ENCODE data around the gene MAP9. TPM values are rescaled to one million over a fixed set of nuclear protein-coding genes. Genes with fewer than 3 reads are reported as not detected.
"Not testable (repeated sequence)": the region's sequence is repeated elsewhere in the genome, so short reads cannot be mapped to it uniquely, and the experiment has no call there.

MAP9 gene
- total RNA-seq, 1 donor from 2014 or later = 6.1 TPM

DNA sequence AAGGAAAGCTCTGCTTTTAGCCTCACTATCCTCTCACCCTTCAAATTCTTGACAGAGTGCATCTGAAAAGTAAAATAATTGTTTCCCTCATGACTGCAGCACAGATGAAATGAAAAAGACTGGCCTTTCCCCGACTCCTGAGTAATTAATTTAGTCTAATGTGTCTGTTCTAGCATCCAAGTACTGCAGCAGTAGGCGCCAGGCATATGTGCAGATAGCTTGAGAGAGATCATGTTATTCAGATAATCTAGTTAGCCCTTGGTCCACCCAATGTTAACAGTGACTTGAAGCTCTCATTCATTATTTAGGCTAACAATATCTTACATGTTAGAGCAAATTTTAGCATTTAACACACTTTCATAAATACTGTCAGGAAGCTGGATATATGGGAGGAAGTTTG lies 54.0 kb downstream of the MAP9 start:
- Mint-ChIP-seq H3K9me3 (no peaks in the 10 kb centered on the region), H3K27me3 (no peaks in the 10 kb centered on the region), H3K4me3 (no peak overlapping the region), H3K36me3 (ENCODE audit: low read depth) (no peaks in the 10 kb centered on the region), H3K27ac (no peak overlapping the region), H3K4me1 (no peaks in the 10 kb centered on the region)
- intact Hi-C loops (cut with micrococcal nuclease) = no loop called here
- DNase-seq = no peak

DNA sequence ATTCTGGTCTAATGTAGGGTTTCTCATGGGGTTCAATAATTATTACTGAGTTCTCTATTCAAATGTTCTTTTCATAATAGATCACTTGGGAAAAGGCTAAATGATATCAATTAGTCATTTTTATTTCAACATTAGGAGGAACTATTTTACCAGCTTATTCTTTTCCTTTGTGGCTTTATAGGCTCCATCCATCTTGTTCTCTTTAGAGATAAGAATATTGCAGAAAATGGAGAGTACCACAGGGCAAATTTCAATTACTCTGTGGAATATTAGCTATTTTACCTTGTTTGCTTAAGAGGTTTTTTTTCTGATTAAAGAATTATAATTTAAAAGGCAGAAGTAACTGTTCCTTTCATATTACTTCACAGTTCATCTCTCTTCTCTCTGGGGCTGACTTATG lies 55.8 kb downstream of the MAP9 start:
- no peak for DNase-seq
- Mint-ChIP-seq H3K4me3 (no peak overlapping the region), H3K9me3 (no peaks in the 10 kb centered on the region), H3K4me1 (no peaks in the 10 kb centered on the region), H3K27ac (no peak overlapping the region), H3K27me3 (no peaks in the 10 kb centered on the region), H3K36me3 (ENCODE audit: low read depth) (no peaks in the 10 kb centered on the region)
- intact Hi-C loops (cut with micrococcal nuclease) = no loop called here

DNA sequence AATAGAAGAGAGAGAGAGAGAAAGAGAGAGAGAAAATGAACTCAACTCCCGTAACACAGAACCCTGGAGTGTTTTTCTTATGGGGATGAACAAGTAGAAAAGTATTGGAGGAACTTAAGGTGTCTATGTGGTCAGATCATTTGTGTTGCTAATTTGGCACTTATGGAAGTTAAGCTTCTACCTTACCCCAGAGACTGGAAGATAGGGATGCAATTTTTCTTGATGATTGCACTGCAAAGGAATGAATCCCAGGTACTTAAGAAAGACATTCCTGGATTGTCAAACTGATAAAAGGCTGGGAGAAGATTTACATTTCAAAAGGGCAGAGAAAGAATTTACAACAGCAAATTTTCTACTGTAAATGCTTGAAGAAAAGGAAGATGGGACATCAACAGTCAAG lies 57.2 kb downstream of the MAP9 start:
- no peak for DNase-seq
- intact Hi-C loops (cut with micrococcal nuclease) = no loop called here
- no peak overlapping the region for H3K27ac Mint-ChIP-seq
- H3K4me1 Mint-ChIP-seq = no peaks in the 10 kb centered on the region
- no peak overlapping the region for H3K4me3 Mint-ChIP-seq
- H3K36me3 Mint-ChIP-seq (ENCODE audit: low read depth) = no peaks in the 10 kb centered on the region
- no peaks in the 10 kb centered on the region for H3K27me3 Mint-ChIP-seq
- H3K9me3 Mint-ChIP-seq = no peaks in the 10 kb centered on the region

- intact Hi-C loops (cut with micrococcal nuclease); H3K27me3 Mint-ChIP-seq; H3K36me3 Mint-ChIP-seq (ENCODE audit: low read depth); DNase-seq; H3K4me1 Mint-ChIP-seq; H3K9me3 Mint-ChIP-seq; H3K4me3 Mint-ChIP-seq; H3K27ac Mint-ChIP-seq: not testable (repeated sequence)
These were observed 64.7 kb downstream of the MAP9 start for GRCh38 chr4:155312027-155312426.

GRCh38 chr4:155307731-155308277 lies 69.0 kb downstream of the MAP9 start:
- no peak for DNase-seq

GRCh38 chr4:155305619-155306018 lies 71.1 kb downstream of the MAP9 start:
- Mint-ChIP-seq H3K27me3 (no peaks in the 10 kb centered on the region), H3K4me1 (no peaks in the 10 kb centered on the region), H3K9me3 (no peaks in the 10 kb centered on the region), H3K4me3 (no peak overlapping the region), H3K27ac (no peak overlapping the region), H3K36me3 (ENCODE audit: low read depth) (no peaks in the 10 kb centered on the region)
- no peak for DNase-seq
- intact Hi-C loops (cut with micrococcal nuclease) = no loop called here

More at GRCh38 chr4:155307731-155308277, 69.0 kb downstream of the MAP9 start:
- intact Hi-C loops (cut with micrococcal nuclease) = no loop called here
- H3K4me1 Mint-ChIP-seq = no peaks in the 10 kb centered on the region
- H3K27me3 Mint-ChIP-seq = no peaks in the 10 kb centered on the region
- no peaks in the 10 kb centered on the region for H3K36me3 Mint-ChIP-seq (ENCODE audit: low read depth)
- H3K9me3 Mint-ChIP-seq = no peaks in the 10 kb centered on the region
- no peak overlapping the region for H3K27ac Mint-ChIP-seq
- H3K4me3 Mint-ChIP-seq = no peak overlapping the region

GRCh38 chr4:155304375-155304774 lies 72.4 kb downstream of the MAP9 start:
- no peak overlapping the region for H3K27ac Mint-ChIP-seq
- DNase-seq = no peak
- H3K36me3 Mint-ChIP-seq (ENCODE audit: low read depth) = no peaks in the 10 kb centered on the region
- H3K27me3 Mint-ChIP-seq = no peaks in the 10 kb centered on the region
- H3K4me3 Mint-ChIP-seq = no peak overlapping the region
- H3K9me3 Mint-ChIP-seq = peaks cover 2% of the 10 kb centered on the region
- intact Hi-C loops (cut with micrococcal nuclease) = no loop called here
- H3K4me1 Mint-ChIP-seq = no peaks in the 10 kb centered on the region

GRCh38 chr4:155299103-155299502 lies 77.7 kb downstream of the MAP9 start:
- no peak overlapping the region for H3K4me3 Mint-ChIP-seq

More at GRCh38 chr4:155299103-155299502, 77.7 kb downstream of the MAP9 start:
- peaks cover 3% of the 10 kb centered on the region for H3K9me3 Mint-ChIP-seq
- no peaks in the 10 kb centered on the region for H3K27me3 Mint-ChIP-seq
- no peaks in the 10 kb centered on the region for H3K4me1 Mint-ChIP-seq
- DNase-seq = no peak
- intact Hi-C loops (cut with micrococcal nuclease) = no loop called here
- no peaks in the 10 kb centered on the region for H3K36me3 Mint-ChIP-seq (ENCODE audit: low read depth)
- H3K27ac Mint-ChIP-seq = no peak overlapping the region

Other genes starting within 250 kb of the MAP9 start
- not detected in 2 replicates for gene NPY2R, start 168.3 kb downstream of the MAP9 start, total RNA-seq

Measured in activated CD4-positive, alpha-beta T cell treated with anti-CD3 and anti-CD28 coated beads, Interleukin-2, amount 10 ng/mL, durations not matched to agents 24 days and 14 days (primary cell).